Lung microvascular endothelial cell (primary cell): ENCODE measurements around the gene METTL14. TPM values are rescaled to one million over a fixed set of nuclear protein-coding genes. Genes with fewer than 3 reads are reported as not detected.
"Not testable (repeated sequence)": the region's sequence is repeated elsewhere in the genome, so short reads cannot be mapped to it uniquely, and the experiment has no call there.

Source experiments
- DNase-seq, 2 donors: peaks; one replicate each; pipeline versions ENCODE4 v3.0.0 to v3.0.0-alpha.2; 2010; ENCODE audit warnings: low read depth in 2 of 2
- total RNA-seq: library from RNA; depleted of rRNA; stranded (reverse); fragments of >200 nt; gene quantifications from 2 replicates; pipeline ENCODE4 v1.2.1, GENCODE V29; 2014

The METTL14 gene
- total RNA-seq, result 8.7 and 8.9 TPM in 2 replicates

DNA sequence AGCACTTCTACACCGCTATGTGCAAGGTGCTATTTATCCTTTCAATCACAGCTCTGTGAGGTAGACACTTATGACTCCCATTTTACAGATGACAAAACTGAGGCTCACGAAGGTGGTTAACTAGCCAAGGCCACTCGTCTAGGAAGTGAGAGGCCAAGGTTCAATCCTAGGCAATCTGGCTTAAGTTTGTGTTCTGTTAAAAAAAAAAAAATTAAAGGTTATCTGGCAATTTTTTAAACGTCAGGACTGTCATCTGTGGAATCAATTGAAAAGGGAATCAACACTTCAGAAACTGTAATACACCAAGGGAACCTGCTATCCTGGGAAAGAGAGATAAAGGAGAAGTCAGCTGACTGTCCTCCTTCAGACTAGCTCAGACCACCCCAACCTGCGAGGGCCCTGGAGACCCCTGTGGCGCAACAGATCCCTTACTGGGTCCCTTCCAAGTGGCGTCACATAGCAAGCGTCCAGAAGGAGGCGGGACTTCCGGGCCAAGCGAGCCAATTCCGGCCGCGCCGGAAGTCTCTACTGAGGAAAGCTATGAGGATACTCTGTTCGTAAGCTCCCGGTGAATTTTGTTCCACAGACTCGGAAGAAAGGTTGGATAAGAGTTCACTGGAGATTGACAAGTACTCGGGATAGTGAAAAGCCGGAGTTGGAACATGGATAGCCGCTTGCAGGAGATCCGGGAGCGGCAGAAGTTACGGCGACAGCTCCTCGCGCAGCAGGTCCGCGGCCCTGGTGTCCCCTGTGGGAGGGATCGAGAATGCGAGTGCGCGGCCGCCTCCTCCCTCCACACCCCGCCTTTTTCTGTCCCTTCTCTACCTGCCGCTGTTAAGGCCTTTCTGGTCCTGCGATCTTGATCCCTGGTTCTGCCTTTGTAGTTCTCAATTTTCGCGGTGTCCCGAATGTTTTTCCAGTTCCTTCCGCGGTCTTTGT lies at the start of gene METTL14:
METTL14 (plus strand) TSS at position 520 of the 939 bp plus-strand sequence; CDS start at position 663, 143 bp downstream.
- peak; percentile 92 to 93 for DNase-seq

DNA sequence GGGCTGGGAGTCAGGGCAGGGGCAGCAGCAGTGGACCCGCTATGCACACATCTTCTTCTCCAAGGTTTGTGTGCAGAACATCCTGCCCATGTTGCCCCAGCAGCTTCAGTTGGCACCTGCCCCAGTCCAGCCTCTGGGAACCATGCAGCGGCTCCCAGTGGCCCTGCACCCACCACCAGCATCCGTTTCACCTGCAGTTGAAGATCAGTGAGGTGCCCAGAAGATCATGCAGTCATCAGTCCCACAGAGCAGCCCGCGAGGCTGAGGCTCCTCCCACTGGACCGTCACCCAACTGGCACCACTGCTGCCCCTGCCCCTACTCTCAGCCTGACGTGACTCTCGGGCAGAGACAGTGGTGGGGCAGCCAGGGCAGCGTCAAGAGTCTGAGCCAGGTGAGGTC lies 49.1 kb upstream of the METTL14 start:
- not testable (repeated sequence) for DNase-seq

DNA sequence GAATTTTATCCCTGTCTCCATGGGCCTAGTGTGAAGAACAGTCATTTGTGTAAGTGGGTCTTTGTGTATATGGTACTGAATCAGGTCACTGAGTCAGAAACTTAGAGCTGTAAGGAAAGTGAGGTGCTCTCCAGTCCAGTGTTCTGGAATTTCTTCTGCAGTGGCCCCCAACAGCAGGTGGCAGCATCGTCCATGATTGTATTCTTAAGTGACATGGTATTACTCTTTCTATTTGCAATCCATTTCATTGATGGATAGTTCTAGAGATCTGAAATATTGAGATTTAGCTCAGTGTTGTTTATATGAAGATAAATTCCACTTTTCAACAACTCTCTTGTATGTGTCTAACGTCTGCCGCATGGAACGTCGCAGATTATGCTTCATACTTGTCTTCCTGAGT lies 20.5 kb upstream of the METTL14 start:
- DNase-seq, result peak; percentile 36 to 53

DNA sequence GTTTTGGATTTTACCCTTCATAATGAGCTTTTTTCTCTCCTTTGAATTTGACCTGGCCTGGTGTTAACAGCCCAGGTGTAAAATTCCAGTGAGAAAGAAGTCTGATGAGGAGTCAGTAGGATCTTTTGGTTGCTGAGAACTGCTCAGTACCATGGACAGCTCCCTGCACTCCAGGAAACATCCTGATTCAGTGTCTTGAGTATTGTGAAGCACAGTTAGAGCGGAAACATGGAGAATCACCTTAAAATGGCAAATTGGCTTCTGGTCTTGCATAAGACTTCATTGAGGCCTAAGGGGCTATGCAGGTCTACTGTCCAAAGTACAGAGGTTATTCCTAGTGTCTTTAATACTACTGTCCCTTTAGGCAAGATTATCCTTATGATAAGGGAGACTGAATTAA lies 16.0 kb upstream of the METTL14 start:
- peak; percentile 70 to 83 for DNase-seq

DNA sequence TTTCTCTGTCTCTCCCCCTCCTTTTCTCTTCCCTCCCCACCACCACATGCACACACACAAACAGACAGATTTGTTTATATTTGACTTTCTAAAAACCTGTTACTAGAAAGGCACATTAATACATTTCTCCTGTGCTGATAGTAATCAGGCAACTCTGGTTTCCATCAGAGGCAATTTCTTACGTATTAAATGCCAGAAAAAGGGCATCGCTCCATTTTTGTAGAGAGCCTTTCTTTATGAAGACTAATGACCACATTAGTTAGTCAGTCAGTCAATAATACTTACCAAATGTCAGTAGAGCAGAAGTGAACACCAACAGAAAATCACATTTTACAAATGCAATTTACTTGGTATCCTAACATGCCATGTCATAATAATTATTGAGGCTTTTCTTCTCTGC lies 14.2 kb upstream of the METTL14 start:
- not testable (repeated sequence) for DNase-seq

DNA sequence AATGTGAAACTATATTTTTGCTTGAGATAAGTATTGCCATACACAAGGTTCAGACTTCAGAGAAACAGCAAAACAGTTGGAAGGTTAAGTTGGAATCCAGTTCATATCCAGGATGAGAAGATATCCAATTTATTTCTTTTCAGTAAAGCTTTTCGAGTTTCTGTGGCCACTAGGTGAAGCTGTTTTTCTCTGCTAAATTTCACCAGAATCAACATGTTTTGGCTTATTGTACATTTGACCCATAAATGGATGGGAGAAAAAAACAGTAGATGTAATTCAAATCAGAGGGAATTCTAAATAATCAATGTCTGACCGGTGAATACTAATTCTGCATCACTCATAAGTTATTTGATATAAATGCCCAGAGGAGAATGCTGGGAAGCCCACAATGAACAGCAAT lies 9.1 kb upstream of the METTL14 start:
- no peak for DNase-seq

DNA sequence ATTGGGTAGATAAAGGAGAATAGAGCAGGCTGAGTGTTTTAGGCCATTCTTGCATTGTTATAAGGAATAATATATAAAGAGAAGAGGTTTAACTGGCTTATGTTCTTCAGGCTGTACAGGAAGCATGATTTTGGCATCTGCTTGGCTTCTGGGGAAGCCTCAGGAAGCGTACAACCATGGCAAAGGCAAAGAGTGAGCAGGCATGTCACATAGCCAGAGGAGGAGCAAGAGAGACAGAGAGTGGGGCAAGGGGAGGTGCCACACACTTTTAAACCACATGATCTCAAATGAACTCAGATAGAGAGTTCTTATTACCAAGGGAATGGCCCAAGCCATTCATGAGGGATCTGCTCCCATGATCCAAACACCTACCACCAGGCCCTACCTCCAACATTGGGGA lies 4.4 kb upstream of the METTL14 start:
- DNase-seq, result no peak

DNA sequence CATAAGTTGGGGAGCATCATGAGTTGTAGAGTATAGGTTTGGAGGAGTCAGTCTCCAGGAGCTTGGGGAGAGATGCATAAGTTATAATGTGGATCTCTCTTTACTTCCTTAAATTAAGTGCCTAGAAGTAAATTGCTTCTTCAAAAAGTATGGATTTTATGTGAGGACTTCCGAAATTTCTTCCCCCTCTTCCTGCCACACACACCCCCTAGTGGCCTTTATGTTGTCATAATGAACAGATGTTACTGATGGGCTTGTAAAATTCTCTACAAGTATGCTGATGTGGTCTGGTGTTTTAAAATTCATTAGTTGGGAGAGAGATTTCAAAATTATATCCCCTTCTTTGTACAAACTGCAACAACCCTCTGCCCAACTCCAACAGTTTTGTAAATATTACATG lies 2.3 kb upstream of the METTL14 start:
- DNase-seq, result peak; percentile 25 to 29

DNA sequence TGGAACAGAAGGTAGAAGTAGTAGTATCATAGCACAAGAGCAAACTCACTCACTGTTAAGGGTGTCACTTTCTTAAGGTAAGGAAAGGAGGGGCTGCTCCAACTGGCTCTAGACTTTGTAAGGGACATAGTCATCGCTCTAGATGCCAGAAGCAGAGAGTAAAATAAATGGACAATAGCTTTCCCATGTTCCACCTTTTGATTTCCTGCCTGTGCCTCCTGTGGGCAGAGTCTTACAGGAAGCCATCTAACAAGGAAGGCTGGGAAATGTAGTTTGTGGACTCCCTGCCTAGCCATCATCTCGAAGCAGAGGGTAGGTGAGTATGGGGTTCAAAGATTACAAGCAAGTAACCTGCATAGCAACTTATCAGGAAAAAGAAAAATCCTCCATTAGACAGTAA lies 1.7 kb upstream of the METTL14 start:
- DNase-seq, result peak; percentile 4 to 10

DNA sequence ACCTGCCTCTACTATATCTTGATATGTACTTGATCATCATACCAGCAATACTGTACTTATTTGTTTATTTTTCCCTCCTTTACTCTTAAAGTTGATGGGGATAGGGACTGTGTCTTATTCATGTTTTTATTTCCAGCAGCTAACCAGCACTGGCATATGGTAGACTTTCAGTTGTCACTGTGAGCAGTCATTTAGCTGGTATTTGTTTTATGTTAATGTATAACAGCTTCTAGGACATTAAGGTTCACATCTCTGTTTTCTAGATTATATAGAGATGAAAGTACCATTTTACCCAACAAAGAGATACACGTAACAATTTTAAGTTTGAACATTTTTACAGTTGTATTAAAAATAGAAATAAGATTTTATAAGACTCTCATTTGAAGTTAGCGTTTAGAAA lies 17.9 kb downstream of the METTL14 start:
- no peak for DNase-seq

DNA sequence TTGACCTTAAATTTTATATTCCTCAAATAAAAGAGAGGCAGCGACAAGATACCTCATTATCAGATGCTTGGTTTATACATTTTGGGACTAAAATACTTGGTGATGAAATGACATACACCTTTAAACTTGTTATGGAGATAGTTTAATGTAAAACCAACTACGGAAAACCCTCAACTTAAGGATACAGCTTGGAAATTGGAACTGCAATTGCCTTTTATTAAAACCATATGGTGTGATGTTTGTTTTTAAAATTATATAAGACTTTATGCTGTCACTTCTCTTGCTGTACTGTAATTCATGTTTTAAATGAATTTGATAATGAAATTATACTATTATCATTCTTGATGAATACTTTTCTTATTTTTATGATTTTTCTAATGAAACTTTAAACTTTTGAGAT lies 25.9 kb downstream of the METTL14 start:
- DNase-seq, result no peak

DNA sequence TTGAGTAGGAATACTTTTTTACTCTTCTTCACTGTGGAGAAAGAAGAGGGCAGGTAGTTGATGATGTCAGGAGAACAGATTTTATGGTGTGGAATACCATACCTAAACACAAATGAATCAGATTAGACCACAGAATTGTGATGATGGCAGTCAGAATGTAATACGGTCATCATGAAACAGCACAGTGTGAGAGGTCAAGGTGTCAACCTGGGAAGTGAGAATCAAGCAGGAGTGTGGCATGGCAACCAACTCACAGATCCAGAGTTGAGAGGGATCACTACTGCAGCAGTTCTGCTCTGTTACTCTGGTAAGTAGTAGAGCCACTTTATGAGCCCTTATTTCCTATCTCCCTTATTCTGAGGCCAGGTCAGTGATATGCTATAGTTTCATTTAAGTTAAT lies 27.7 kb downstream of the METTL14 start:
- DNase-seq, result no peak

DNA sequence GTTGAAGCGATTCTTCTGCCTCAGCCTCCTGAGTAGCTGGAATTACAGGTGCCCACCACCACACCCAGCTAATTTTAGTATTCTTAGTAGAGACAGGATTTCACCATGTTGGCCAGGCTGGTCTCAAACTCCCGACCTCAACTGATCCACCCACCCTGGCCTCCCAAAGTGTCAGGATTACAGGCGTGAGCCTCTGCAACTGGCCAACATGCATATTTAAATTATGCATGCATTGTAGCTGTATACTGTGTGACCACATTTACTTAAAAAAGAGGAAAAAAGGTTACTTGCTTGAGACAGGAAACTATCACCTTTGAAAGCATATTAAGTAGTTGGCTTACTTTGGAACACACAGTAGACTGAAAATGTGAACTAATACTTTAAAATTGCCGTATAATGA lies 29.5 kb downstream of the METTL14 start:
- no peak for DNase-seq

DNA sequence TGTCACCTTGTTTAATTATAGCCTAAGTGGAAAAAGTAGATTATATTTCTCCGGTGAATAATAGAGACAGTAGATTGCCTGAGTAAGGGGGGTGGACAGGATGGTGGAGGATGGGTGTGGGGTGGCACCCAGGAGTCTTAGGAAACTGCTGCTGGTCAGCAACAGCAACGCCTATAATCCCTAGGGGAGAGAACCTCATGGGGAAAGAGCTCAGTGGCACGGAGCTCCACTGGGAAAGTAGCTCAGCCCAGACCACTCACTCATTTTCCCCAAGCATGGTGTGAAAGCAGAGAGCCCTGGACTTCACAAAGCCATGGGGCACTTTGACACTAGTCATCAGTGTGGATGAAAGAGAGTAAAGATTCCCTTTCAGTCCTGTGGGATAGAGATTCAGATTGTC lies 31.1 kb downstream of the METTL14 start:
- DNase-seq, result no peak

DNA sequence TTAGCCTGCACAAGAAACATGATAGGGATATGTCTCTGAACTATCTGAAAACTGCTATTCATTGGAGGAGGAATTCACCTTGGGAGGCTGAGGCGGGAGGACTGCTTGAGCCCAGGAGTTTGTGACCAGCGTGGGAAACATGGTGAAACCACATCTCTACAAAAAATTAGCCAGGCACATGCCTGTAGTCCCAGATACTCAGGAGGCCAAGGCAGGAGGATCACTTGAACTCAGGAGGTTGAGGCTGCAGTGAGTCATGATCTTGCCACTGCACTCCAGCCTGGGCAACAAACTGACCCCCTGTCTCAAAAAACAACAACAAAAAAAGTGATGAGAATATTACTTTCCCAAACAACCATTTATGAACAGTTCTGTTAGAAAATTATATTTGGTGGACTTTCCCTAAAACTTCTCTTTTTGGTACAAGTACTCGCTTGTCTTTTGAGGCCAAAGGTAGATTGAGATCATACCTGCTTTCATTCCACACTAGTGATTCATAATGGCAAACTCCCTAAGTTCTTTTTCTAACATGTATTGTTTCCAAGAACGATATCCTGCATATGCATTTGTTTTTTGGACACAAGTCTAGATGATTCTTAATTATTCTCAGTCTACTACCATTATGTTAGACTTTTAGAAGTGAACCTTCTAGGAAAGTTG lies 33.4 kb downstream of the METTL14 start:
- no peak for DNase-seq

DNA sequence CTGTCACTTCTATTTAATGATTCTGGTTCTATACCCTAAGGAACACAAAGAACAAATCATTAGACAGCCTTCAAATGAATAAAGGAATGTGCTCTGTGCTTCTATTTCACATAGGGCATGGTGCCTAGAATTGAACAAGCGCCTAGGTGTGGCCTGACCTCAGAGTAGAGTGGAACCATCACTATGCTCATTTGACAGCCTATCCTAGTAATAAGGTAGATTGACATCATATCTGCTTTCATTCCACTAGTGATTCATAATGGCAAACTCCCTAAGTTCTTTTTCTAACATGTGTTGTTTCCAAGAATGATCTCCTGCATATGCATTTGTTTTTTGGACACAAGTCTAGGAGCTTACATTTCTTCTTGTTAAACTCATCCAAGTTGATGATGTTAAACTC lies 36.6 kb downstream of the METTL14 start:
- DNase-seq, result no peak

DNA sequence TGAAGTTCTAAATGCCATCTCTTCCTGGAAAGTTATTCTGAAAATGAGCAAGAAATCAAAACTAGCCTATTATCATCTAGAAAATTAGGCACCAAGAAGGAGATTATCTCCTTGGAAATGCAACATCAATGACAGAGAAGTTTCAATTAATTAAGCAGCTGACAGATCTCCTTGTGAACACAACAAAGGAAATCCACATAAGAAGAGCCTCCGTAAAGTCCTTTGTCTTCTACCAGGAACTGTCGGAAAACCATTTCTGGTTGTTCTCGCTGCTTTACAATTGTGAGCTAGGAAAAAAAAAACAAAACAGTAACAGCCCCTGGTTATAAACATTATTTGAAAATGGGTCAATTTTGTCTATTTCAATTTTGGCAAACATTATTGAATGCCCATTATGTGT lies 38.2 kb downstream of the METTL14 start:
- DNase-seq, result no peak

DNA sequence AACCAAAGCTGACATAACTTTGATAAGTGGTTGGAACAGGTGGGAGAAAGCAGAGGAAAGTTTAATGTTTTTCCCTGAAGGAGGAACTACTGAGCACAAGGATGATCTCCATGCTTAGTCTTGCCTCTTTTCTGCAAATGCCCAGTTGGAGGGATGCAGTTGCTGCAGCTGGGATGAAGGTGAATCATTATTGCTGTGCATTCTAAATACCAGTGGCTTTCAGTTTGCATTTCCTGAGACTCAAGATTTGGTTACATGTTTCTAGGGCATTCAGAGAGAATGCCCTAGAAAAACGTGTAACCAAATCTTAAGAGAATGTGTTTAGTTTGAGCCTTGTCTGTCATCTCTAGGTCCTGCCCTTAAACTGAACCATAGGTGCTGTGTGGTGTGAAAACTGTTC lies 42.2 kb downstream of the METTL14 start:
- DNase-seq, result peak in 1 of 2 donors; percentile 61

DNA sequence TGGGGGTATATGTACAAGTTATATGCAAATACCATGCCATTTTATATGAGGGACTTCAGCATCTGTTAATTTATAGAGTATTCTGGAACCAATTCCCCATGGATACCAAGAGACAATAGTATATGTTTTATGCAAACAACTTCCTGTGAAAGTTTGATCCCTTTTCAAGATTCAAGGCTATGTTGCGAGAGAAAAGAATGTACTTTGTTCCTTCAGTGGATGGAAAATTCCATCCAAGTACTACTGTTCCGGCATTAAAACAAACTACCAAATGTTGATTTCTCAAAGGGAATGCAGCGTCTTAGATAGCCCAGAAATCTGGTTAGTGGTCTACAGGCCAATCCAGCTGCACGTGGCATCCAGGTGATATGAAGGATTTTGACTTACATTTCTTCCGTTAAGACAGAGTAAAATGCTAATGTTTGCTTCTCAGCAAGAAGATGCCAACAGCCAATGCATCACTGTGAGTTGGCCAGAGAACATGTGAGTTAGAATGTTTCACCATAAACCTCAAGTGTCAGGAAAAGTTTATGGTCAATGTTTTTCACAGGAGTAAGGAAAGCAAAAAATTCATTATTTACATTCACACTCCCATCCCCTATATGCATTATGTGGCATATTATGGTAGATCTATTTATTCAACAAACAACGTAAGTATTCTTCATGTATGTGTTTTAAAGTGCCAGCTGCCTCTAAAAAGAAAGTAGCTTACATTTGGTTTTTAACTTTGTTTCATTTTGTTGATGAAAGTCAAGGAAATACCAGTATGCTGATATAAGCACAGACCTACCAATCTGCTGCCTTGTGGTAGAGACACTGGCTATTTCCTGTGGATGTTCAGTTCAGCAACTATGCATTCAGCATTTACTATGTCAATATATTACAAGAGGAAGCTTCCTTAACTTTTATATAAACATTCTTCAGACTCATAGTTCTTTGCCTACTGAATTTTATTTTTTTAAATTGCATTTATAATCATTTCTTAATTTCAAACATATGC lies 44.4 kb downstream of the METTL14 start:
- peak; percentile 56 to 77 for DNase-seq

DNA sequence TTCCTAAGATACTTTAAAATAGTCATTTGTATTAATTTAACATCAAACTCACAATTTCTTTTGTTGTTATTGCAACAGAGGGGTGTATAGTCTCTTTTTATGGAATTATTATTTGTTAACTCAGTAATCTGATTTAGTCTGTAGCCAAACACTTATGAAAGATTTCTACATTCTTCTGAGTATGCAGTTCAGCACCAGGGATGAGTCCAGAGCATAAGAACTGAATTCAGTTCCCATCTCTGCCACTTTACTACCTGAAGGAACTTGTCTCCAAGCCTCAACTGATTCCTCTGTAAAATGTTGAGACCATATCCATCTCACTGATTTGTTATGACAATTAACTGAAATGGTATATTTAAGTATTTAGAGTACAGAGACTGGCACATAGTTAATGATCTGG lies 45.5 kb downstream of the METTL14 start:
- no peak for DNase-seq

DNA sequence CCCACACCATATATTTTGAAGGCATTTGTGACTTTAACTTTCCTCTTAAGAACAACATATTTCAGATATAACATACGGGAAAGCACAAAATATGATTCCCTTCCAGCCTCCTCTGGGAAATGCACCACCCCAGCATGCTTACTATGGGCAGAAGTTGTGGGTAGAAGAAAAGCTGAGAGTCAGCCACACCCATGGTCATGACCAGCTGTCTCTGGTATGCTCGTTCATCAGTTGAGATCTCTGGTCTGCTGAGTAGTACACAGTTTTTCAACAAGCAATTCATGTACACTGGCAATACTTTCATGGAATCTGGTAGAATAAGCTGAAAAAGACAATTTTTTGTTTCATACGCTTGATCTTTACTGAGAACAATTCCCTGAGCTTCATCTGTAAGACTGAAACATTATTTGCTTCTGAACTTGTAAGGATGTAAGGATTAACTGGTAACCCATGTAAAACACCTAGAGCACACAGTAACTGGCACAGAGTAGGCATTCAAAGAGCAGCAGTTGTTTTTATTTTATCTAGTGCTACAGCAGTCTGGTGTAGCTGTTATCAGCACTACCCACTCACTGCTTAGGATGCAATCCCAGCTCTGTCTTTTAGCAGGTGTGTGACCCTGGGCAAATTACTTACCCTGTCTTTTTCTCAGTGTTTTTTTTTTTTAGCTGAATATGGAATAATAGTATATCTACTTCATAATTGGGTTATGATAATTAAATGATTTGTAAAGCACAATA lies 47.6 kb downstream of the METTL14 start:
- DNase-seq, result no peak
